ENCODE results near the gene MAMSTR. TPM values are rescaled to one million over a fixed set of nuclear protein-coding genes. Genes with fewer than 3 reads are reported as not detected.

MAMSTR gene
- total and polyA plus RNA-seq, 2 donors (not counting 1 experiment from before 2014, with no cell fraction given) = 0.84 to 0.99 TPM

DNA sequence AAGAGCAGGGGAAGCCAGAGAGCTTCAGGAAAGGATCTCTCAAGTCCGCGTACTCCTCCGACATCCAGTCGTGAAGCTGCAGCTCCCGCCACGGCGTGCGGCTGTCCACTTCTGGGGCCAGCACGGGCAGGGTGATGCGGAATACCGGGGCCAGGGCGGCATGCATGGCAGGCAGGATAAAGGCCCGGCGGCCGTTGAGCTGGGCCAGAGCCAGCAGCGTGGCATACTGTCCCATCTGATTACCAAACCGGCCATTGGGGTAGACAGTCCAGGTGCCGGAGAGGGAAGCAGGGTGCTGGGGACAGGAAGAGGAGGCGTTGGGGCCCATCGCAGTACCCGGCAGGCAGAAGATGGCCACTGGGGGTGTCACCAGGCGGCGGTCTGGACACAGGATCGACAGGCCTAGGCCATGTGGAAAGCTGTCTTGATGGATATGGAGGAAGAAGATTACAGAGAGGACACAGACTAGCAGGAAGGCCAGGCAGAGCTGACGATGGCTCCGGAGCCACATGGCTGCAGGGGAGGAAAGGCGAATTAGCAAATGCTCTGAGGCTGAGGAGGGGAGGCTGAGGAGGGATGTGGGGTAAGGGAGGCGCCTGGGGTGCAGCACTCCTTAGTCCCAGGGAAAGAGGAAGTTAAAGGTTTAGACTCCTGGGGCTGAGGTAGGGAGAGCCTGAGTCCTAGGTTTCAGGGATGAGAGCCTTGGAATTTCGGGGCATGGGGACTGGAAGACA, 31.4 kb upstream of the MAMSTR start:
- no peak for TF ChIP-seq EZH2 (IDR thresholded peaks at IDR 0.05; ENCODE audit: low read length, missing control alignments)
- TF ChIP-seq, protein P1, sequence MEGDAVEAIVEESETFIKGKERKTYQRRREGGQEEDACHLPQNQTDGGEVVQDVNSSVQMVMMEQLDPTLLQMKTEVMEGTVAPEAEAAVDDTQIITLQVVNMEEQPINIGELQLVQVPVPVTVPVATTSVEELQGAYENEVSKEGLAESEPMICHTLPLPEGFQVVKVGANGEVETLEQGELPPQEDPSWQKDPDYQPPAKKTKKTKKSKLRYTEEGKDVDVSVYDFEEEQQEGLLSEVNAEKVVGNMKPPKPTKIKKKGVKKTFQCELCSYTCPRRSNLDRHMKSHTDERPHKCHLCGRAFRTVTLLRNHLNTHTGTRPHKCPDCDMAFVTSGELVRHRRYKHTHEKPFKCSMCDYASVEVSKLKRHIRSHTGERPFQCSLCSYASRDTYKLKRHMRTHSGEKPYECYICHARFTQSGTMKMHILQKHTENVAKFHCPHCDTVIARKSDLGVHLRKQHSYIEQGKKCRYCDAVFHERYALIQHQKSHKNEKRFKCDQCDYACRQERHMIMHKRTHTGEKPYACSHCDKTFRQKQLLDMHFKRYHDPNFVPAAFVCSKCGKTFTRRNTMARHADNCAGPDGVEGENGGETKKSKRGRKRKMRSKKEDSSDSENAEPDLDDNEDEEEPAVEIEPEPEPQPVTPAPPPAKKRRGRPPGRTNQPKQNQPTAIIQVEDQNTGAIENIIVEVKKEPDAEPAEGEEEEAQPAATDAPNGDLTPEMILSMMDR (conservative IDR thresholded peaks at IDR 0.05 in 1 of 2, IDR thresholded peaks at IDR 0.05 in 1 of 2; ENCODE audit: low read depth in 1 of 2, low read length in 2 of 2) = no peak
- Histone ChIP-seq H3K9ac (ENCODE audit: insufficient read depth, low read length) (no peak overlapping the region), H3K4me2 (ENCODE audit: extremely low read depth, insufficient read depth, low read length) (no peak overlapping the region), H3K4me1 (ENCODE audit: control insufficient read depth, extremely low read depth, insufficient read depth, low read length) (peaks cover 3% of the 10 kb centered on the region), H2AFZ (ENCODE audit: low read length) (no peak overlapping the region), H3K27me3 (ENCODE audit: control insufficient read depth, insufficient read depth, low read length) (peaks cover 22% of the 10 kb centered on the region), H3K27ac (ENCODE audit: insufficient read depth, low read length) (no peak overlapping the region), H3K36me3 (ENCODE audit: control insufficient read depth, insufficient read depth, low read length) (no peaks in the 10 kb centered on the region), H3K79me2 (ENCODE audit: control insufficient read depth, insufficient read depth, low read length) (no peaks in the 10 kb centered on the region), H3K4me3 (replicated peaks in 1 of 4; ENCODE audit: control extremely low read depth in 1 of 4, insufficient read depth in 1 of 4, low read depth in 3 of 4, low read length in 4 of 4) (no peak overlapping the region), H3K9me3 (ENCODE audit: control insufficient read depth, insufficient read depth, low read depth, low read length) (no peaks in the 10 kb centered on the region), H4K20me1 (ENCODE audit: control insufficient read depth, extremely low read depth, insufficient read depth, low read length) (no peaks in the 10 kb centered on the region)
- DNase-seq (ENCODE audit: low read depth in 2 of 2) = no peak

DNA sequence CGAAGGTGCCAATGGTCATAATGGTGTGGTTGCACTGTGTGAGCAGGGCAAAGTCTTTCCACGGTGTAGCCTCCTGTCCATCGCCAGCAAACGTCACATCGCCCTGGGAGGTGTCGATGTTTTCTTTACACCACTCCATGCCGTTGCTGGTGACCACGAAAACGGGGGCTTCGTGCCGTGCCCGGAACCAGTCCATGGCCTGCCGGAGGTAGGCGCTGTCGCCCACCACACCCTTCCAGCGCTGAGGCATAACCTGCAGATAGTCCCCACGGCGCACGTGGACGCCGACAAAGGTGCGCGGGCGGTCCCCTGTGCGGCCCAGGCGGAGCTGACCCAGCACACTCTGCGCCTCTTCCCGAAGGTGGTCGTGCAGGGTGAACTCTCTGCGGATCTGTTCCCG, 30.8 kb upstream of the MAMSTR start:
- Histone ChIP-seq H3K9me3 (ENCODE audit: control insufficient read depth, insufficient read depth, low read depth, low read length) (no peaks in the 10 kb centered on the region), H3K27me3 (ENCODE audit: control insufficient read depth, insufficient read depth, low read length) (peaks cover 22% of the 10 kb centered on the region), H3K4me2 (ENCODE audit: extremely low read depth, insufficient read depth, low read length) (no peak overlapping the region), H4K20me1 (ENCODE audit: control insufficient read depth, extremely low read depth, insufficient read depth, low read length) (no peaks in the 10 kb centered on the region), H2AFZ (ENCODE audit: low read length) (no peak overlapping the region), H3K4me1 (ENCODE audit: control insufficient read depth, extremely low read depth, insufficient read depth, low read length) (peaks cover 3% of the 10 kb centered on the region), H3K36me3 (ENCODE audit: control insufficient read depth, insufficient read depth, low read length) (no peaks in the 10 kb centered on the region), H3K79me2 (ENCODE audit: control insufficient read depth, insufficient read depth, low read length) (no peaks in the 10 kb centered on the region), H3K9ac (ENCODE audit: insufficient read depth, low read length) (no peak overlapping the region), H3K4me3 (replicated peaks in 1 of 4; ENCODE audit: control extremely low read depth in 1 of 4, insufficient read depth in 1 of 4, low read depth in 3 of 4, low read length in 4 of 4) (no peak overlapping the region), H3K27ac (ENCODE audit: insufficient read depth, low read length) (no peak overlapping the region)
- no peak for DNase-seq (ENCODE audit: low read depth in 2 of 2)
- TF ChIP-seq EZH2 (IDR thresholded peaks at IDR 0.05; ENCODE audit: low read length, missing control alignments) = no peak
- TF ChIP-seq, protein P1 (conservative IDR thresholded peaks at IDR 0.05 in 1 of 2, IDR thresholded peaks at IDR 0.05 in 1 of 2; ENCODE audit: low read depth in 1 of 2, low read length in 2 of 2) = no peak

DNA sequence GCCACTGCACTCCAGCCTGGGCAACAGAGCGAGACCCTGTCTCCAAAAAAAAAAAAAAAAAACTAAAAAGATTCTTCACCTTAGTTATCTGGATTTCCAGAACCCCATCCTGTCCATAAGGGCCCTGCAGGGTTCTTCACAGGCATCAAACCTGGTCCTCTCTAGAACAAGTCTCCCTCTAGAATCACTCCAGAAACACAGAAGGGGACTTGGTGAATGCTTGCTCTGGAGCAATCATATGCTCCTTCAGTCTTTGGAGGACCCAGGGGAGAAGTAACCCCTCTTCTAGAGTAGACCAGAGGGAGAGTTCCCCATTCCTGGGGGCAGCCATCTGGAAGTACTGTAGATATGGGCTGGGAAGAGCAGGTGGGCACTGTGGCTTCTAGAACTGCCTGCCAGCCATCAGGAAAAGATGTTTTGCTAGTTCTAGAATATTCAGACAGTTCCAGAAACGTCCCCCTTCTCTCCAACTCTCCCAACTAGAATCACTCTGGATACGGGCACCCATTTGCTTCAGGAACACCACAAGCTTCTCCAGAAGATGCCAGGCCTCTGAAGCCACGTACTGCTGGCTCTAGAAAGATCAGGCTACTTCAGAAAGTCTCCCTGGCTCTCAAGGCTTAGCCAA, 30.2 kb upstream of the MAMSTR start:
- H3K27ac ChIP-seq (ENCODE audit: insufficient read depth, low read length) = no peak overlapping the region
- TF ChIP-seq, protein P1 (conservative IDR thresholded peaks at IDR 0.05 in 1 of 2, IDR thresholded peaks at IDR 0.05 in 1 of 2; ENCODE audit: low read depth in 1 of 2, low read length in 2 of 2) = no peak
- no peak for TF ChIP-seq EZH2 (IDR thresholded peaks at IDR 0.05; ENCODE audit: low read length, missing control alignments)
- no peak overlapping the region for H3K4me3 ChIP-seq (replicated peaks in 1 of 4; ENCODE audit: control extremely low read depth in 1 of 4, insufficient read depth in 1 of 4, low read depth in 3 of 4, low read length in 4 of 4)
- H3K27me3 ChIP-seq (ENCODE audit: control insufficient read depth, insufficient read depth, low read length) = peaks cover 22% of the 10 kb centered on the region
- DNase-seq (ENCODE audit: low read depth in 2 of 2) = no peak
- H3K79me2 ChIP-seq (ENCODE audit: control insufficient read depth, insufficient read depth, low read length) = no peaks in the 10 kb centered on the region
- no peak overlapping the region for H2AFZ ChIP-seq (ENCODE audit: low read length)
- H3K4me2 ChIP-seq (ENCODE audit: extremely low read depth, insufficient read depth, low read length) = no peak overlapping the region
- peaks cover 3% of the 10 kb centered on the region for H3K4me1 ChIP-seq (ENCODE audit: control insufficient read depth, extremely low read depth, insufficient read depth, low read length)
- H3K9ac ChIP-seq (ENCODE audit: insufficient read depth, low read length) = no peak overlapping the region
- H4K20me1 ChIP-seq (ENCODE audit: control insufficient read depth, extremely low read depth, insufficient read depth, low read length) = no peaks in the 10 kb centered on the region
- H3K36me3 ChIP-seq (ENCODE audit: control insufficient read depth, insufficient read depth, low read length) = no peaks in the 10 kb centered on the region
- H3K9me3 ChIP-seq (ENCODE audit: control insufficient read depth, insufficient read depth, low read depth, low read length) = no peaks in the 10 kb centered on the region

Measured in fibroblast of lung (primary cell).